Neutrophil (primary cell): ENCODE results near the gene SPIN3.
"Not testable (repeated sequence)": the region's sequence is repeated elsewhere in the genome, so short reads cannot be mapped to it uniquely, and the experiment has no call there.

Experiments
- H3K27ac ChIP-seq: fragments of 200-600 bp; sonication (generic); 2 replicates; pipeline ENCODE4 v1.5.1; 2016; ENCODE audit warnings: mild to moderate bottlenecking, moderate library complexity
- H3K27me3 ChIP-seq: fragments of 200-600 bp; sonication (generic); 2 replicates; pipeline ENCODE4 v1.6.0; 2016; ENCODE audit warnings: mild to moderate bottlenecking
- H3K36me3 ChIP-seq: fragments of 200-600 bp; sonication (generic); 2 replicates; pipeline ENCODE4 v1.5.1; 2017
- H3K4me1 ChIP-seq, 2 experiments: fragments of 200-600 bp in 1 of 2; sonication (generic) in 1 of 2; 1 replicate in 1 of 2; 2 replicates in 1 of 2; pipeline versions ENCODE4 v1.5.1 to v1.6.1; 2013 to 2016; ENCODE audit warnings: low read depth in 1 of 2, low read length in 1 of 2, mild to moderate bottlenecking in 1 of 2, moderate library complexity in 1 of 2; ENCODE audit not compliant: control insufficient read depth in 1 of 2, insufficient read depth in 1 of 2
- H3K4me3 ChIP-seq, 2 experiments: fragments of 200-600 bp in 1 of 2; sonication (generic) in 1 of 2; 1 replicate in 1 of 2; 2 replicates in 1 of 2; pipeline ENCODE4 v1.5.1; 2013 to 2016; ENCODE audit warnings: low read depth in 1 of 2, low read length in 1 of 2, mild to moderate bottlenecking in 1 of 2, moderate library complexity in 1 of 2
- H3K9me3 ChIP-seq: fragments of 200-600 bp; sonication (generic); 2 replicates; pipeline ENCODE4 v1.5.1; 2016
- TF ChIP-seq, protein P1 (sequence below): fragments of 200-600 bp; sonication (generic); IDR thresholded peaks from 2 replicates; pipeline ENCODE4 v1.5.1; 2016; ENCODE audit warnings: antibody characterized with exemption

SPIN3 gene

DNA sequence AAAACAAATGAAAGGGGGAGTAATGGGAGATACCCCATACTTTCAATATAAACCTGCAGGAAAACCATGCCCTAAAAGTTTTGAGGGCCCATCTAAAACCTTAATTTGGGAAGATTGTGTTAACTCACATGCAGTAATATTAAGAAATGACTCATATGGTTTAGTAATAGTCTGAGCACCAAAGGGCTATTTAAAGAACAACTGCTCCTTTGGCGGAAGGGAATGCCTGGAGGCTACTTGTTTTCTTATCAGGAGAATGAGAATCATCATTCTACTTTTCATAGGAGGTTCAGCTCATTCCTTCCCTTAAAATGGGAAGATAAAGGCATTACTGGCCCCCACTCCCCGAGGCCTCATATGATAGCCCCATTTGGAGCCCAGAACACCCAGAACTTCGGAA is 47.6 kb downstream of the SPIN3 start:
- H3K27me3 ChIP-seq = no peaks in the 10 kb centered on the region
- no peak overlapping the region for H3K4me3 ChIP-seq
- H3K9me3 ChIP-seq = no peaks in the 10 kb centered on the region
- H3K36me3 ChIP-seq = no peaks in the 10 kb centered on the region
- TF ChIP-seq, protein P1, sequence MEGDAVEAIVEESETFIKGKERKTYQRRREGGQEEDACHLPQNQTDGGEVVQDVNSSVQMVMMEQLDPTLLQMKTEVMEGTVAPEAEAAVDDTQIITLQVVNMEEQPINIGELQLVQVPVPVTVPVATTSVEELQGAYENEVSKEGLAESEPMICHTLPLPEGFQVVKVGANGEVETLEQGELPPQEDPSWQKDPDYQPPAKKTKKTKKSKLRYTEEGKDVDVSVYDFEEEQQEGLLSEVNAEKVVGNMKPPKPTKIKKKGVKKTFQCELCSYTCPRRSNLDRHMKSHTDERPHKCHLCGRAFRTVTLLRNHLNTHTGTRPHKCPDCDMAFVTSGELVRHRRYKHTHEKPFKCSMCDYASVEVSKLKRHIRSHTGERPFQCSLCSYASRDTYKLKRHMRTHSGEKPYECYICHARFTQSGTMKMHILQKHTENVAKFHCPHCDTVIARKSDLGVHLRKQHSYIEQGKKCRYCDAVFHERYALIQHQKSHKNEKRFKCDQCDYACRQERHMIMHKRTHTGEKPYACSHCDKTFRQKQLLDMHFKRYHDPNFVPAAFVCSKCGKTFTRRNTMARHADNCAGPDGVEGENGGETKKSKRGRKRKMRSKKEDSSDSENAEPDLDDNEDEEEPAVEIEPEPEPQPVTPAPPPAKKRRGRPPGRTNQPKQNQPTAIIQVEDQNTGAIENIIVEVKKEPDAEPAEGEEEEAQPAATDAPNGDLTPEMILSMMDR = no peak
- no peaks in the 10 kb centered on the region for H3K4me1 ChIP-seq
- H3K27ac ChIP-seq = no peak overlapping the region

DNA sequence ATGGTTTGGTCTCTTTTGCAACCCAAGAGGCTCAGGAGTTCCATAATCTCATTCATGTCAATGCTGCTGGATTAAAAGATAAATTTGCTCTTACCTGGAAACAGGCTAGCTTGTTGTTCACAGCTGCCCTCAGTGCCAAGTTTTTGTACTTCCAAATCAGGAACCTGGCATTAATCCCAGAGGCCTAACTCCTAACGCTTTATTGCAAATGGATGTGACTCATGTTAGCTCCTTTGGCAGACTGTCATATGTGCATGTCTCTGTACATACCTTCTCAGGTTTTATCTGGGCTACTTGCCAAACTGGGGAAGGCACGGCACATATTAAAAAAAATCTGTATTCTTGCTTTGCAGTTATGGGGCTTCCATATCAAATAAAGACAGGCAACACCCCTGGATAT is 49.1 kb downstream of the SPIN3 start:
- not testable (repeated sequence) for H3K27ac ChIP-seq, H3K27me3 ChIP-seq, H3K4me3 ChIP-seq

DNA sequence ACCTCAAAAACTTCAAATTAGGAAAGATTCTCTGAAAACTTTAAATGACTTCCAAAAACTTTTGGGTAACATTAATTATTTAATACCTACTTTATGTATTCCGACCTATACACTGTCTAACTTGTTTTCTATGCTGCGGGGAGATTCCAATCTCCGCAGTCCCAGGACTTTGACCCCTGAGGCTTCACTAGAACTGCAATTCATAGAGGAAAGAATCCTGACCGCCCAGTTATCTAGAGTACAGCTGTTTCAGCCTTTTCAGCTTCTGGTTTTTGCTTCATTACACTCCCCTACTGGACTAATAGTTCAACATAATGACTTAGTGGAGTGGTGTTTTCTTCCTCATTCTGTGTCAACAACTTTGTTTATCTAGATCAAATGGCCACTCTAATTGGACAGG is 50.1 kb downstream of the SPIN3 start:
- H3K36me3 ChIP-seq, H3K27ac ChIP-seq, H3K4me1 ChIP-seq, H3K27me3 ChIP-seq, H3K4me3 ChIP-seq, H3K9me3 ChIP-seq: not testable (repeated sequence)

More for the DNA sequence above, 49.1 kb downstream of the SPIN3 start:
- H3K36me3 ChIP-seq, H3K4me1 ChIP-seq, H3K9me3 ChIP-seq: not testable (repeated sequence)

DNA sequence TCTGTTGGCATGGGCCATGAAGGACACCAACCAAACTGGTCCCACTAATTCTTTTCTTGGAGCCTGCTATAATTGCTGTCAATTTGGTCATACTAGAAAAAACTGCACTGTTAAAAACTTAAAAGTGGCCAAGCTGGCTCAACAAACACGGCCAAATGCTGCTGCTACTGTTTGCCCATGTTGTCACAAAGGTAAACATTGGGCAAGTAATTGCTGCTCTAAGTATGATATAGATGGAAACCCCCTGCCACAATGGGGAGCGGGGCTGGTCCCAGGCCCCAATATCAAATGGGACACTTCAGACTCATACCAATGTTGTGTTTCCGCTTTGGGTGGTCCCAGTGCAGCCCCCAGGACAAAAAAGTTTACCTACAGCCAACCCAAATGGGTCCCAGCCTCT is 52.1 kb downstream of the SPIN3 start:
- TF ChIP-seq, protein P1 = no peak

More for the DNA sequence above, 52.1 kb downstream of the SPIN3 start:
- Histone ChIP-seq H3K27ac (no peak overlapping the region), H3K9me3 (no peaks in the 10 kb centered on the region), H3K4me3 (no peak overlapping the region), H3K4me1 (no peaks in the 10 kb centered on the region), H3K27me3 (no peaks in the 10 kb centered on the region), H3K36me3 (no peaks in the 10 kb centered on the region)
